ENCODE measurements around the gene UBXN11. TPM values are rescaled to one million over a fixed set of nuclear protein-coding genes. Genes with fewer than 3 reads are reported as not detected.
A peak's percentile ranks its signal among the peaks of the same experiment; 100 is the strongest.

UBXN11 gene, protein sequence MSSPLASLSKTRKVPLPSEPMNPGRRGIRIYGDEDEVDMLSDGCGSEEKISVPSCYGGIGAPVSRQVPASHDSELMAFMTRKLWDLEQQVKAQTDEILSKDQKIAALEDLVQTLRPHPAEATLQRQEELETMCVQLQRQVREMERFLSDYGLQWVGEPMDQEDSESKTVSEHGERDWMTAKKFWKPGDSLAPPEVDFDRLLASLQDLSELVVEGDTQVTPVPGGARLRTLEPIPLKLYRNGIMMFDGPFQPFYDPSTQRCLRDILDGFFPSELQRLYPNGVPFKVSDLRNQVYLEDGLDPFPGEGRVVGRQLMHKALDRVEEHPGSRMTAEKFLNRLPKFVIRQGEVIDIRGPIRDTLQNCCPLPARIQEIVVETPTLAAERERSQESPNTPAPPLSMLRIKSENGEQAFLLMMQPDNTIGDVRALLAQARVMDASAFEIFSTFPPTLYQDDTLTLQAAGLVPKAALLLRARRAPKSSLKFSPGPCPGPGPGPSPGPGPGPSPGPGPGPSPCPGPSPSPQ
- total RNA-seq (10 to 100 TPM in 3 of 9 donors, 1 to 10 TPM in 6; 3.7 to 17.2 (median 7.6) TPM), polyA plus RNA-seq (10 to 100 TPM in 1 of 2 donors, 1 to 10 TPM in 1; 9.0 to 12.2 TPM)
- long read RNA-seq, donor 1, partial matches to known transcripts = 3 of 16 reads
- long read RNA-seq, donor 1, other reads (novel, unspliced or antisense) = 12 of 16 reads
- long read RNA-seq, donor 2, transcript UBXN11-202 (14 exons, 1,555 nt) = major isoform, 6 of 84 reads
- long read RNA-seq, donor 2, partial matches to known transcripts = 5 of 84 reads
- long read RNA-seq, donor 2, other reads (novel, unspliced or antisense) = 67 of 84 reads
- long read RNA-seq, donor 3, partial matches to known transcripts = 3 of 24 reads
- long read RNA-seq, donor 3, other reads (novel, unspliced or antisense) = 19 of 24 reads

GRCh38 chr1:26306290-26307229, at the start of gene UBXN11:
Gene UBXN11 (minus strand): TSS chr1:26306636. CDS start chr1:26302883, 3,753 bp downstream.
- intact Hi-C loops (cut with DNase I) = no loop called here
- Histone ChIP-seq H3K36me3 (no peaks in the 10 kb centered on the region), H3K9me3 (no peaks in the 10 kb centered on the region), H3K27ac (peak within 1 kb of the TSS in 10 of 12 donors; percentile 28 to 93 (median 59)), H3K4me1 (peaks cover 3 to 60% (median 16%) of the 10 kb centered on the region in 12 donors), H3K4me3 (peak within 1 kb of the TSS; percentile 62 to 82 (median 77)), H3K27me3 (no peaks in the 10 kb centered on the region)
- DNase-seq (peak; percentile 89 to 95 (median 92)), ATAC-seq (peak; percentile 96 to 98 (median 98))
- WGBS, 4 donors = 3 to 5% (median 4%) methylated on average over 38 to 51 of the region's 51 CpGs
- TF ChIP-seq POLR2A (IDR thresholded peaks at IDR 0.05) = no peak
- TF ChIP-seq, protein P1, sequence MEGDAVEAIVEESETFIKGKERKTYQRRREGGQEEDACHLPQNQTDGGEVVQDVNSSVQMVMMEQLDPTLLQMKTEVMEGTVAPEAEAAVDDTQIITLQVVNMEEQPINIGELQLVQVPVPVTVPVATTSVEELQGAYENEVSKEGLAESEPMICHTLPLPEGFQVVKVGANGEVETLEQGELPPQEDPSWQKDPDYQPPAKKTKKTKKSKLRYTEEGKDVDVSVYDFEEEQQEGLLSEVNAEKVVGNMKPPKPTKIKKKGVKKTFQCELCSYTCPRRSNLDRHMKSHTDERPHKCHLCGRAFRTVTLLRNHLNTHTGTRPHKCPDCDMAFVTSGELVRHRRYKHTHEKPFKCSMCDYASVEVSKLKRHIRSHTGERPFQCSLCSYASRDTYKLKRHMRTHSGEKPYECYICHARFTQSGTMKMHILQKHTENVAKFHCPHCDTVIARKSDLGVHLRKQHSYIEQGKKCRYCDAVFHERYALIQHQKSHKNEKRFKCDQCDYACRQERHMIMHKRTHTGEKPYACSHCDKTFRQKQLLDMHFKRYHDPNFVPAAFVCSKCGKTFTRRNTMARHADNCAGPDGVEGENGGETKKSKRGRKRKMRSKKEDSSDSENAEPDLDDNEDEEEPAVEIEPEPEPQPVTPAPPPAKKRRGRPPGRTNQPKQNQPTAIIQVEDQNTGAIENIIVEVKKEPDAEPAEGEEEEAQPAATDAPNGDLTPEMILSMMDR (IDR thresholded peaks at IDR 0.05) = no peak

- DNase-seq (no peak), ATAC-seq (no peak)
- Histone ChIP-seq H3K27ac (no peak overlapping the region), H3K27me3 (peaks cover 13 to 61% (median 22%) of the 10 kb centered on the region in 9 donors), H3K36me3 (no peaks in the 10 kb centered on the region), H3K9me3 (no peaks in the 10 kb centered on the region), H3K4me1 (peaks cover 0 to 12% (median 9%) of the 10 kb centered on the region in 12 donors), H3K4me3 (no peak overlapping the region)
- 64 to 82% (median 79%) methylated on average over 4 to 5 of the region's 5 CpGs for WGBS, 4 donors
- intact Hi-C loops (cut with DNase I) = no loop called here
- TF ChIP-seq POLR2A (IDR thresholded peaks at IDR 0.05) = no peak
- TF ChIP-seq, protein P1 (IDR thresholded peaks at IDR 0.05) = no peak
These were observed 49.7 kb upstream of the UBXN11 start for GRCh38 chr1:26356106-26356505.

- WGBS, 4 donors = 91 to 96% (median 93%) methylated on average over 9 of the region's 9 CpGs
- intact Hi-C loops (cut with DNase I) = no loop called here
- Histone ChIP-seq H3K36me3 (no peaks in the 10 kb centered on the region), H3K27me3 (peaks cover 2 to 49% (median 11%) of the 10 kb centered on the region in 9 donors), H3K4me3 (no peak overlapping the region), H3K27ac (no peak overlapping the region), H3K9me3 (no peaks in the 10 kb centered on the region), H3K4me1 (peaks cover 0 to 7% (median under 1%) of the 10 kb centered on the region in 12 donors)
- no peak for TF ChIP-seq POLR2A (IDR thresholded peaks at IDR 0.05)
- DNase-seq (no peak), ATAC-seq (no peak)
These were observed 48.5 kb upstream of the UBXN11 start for GRCh38 chr1:26354972-26355371.

Data from heart left ventricle (tissue), 16 donors.